ENCODE results near the gene NFAT5. TPM values are rescaled to one million over a fixed set of nuclear protein-coding genes. Genes with fewer than 3 reads are reported as not detected.
A peak's percentile ranks its signal among the peaks of the same experiment; 100 is the strongest.

Gene NFAT5
- total RNA-seq, 1 experiment from 2014 or later, result 6.1 TPM

GRCh38 chr16:69745959-69746358, 180.2 kb downstream of the NFAT5 start:
- in situ Hi-C loops (cut with HindIII; ENCODE audit: low pct_unique_long_range_greater_than_20kb, low sequenced_read_pairs), result no loop called here
- no peak for DNase-seq (ENCODE audit: low read depth)

GRCh38 chr16:69747115-69747514, 181.3 kb downstream of the NFAT5 start:
- in situ Hi-C loops (cut with HindIII; ENCODE audit: low pct_unique_long_range_greater_than_20kb, low sequenced_read_pairs), result no loop called here
- DNase-seq (ENCODE audit: low read depth), result no peak

DNA sequence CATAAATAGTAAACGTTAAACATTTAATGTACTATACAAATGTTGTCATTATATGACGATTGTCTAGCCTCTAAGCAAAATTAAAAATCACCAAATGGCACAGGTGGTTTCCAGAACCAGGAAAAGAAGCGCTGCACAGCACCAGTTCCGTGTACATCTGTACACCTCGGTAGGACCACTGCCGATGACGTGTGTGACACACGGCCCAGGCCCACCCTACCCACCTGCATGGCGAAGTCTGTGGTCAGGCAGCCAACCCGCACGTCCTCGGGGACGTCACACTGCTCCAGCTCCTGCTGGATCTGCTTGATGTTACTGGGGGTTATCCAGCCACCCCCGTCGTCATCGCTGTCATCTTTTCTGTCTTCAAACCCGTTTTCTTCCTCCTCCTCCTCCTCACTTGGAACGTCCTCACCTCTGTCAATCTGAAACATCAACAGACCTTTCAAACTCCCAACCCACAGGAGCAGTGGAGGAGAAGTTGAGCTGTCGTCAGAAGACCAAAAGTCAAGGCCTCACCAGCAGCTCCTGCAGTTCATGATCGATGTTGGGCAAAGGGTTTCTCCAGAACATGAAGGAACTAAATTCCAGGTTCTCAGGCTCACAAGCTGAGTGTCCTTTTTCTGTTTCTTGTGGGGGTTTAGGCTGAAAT, 183.1 kb downstream of the NFAT5 start:
- in situ Hi-C loops (cut with HindIII; ENCODE audit: low pct_unique_long_range_greater_than_20kb, low sequenced_read_pairs), result no loop called here
- no peak for DNase-seq (ENCODE audit: low read depth)

DNA sequence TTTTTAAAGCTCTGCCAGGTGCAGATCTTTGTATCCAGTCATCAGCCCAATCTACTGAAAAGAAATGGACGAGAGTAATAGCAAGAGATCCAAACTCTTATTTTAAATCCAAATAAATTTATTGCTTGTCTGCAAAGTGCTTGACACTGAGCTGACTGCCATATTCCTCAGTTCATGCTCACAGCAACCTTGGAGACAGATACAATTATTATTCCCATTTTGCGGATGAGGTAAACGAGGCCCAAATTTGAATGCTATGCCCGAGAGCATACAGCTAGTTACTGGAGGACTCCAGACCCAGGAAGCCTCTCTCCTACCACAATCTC, 188.3 kb downstream of the NFAT5 start:
- peak; percentile 7 for DNase-seq (ENCODE audit: low read depth)
- in situ Hi-C loops (cut with HindIII; ENCODE audit: low pct_unique_long_range_greater_than_20kb, low sequenced_read_pairs), result no loop called here

Other genes starting within 250 kb of the NFAT5 start
- gene PDF, start 235.4 kb upstream of the NFAT5 start, total RNA-seq (2014; rRNA removed; shearing (Covaris generic); ENCODE audit: low replicate concordance), result 21.5 and 26.7 TPM in 2 replicates
- 56.2 and 68.1 TPM in 2 replicates for gene COG8, start 226.4 kb upstream of the NFAT5 start, total RNA-seq (2014; rRNA removed; shearing (Covaris generic); ENCODE audit: low replicate concordance)
- gene NIP7, start 226.2 kb upstream of the NFAT5 start, total RNA-seq (2014; rRNA removed; shearing (Covaris generic); ENCODE audit: low replicate concordance), result 18.7 and 25.7 TPM in 2 replicates
- 4.1 TPM in 1 of 2 replicates, not detected in the other for gene TMED6, start 214.2 kb upstream of the NFAT5 start, total RNA-seq (2014; rRNA removed; shearing (Covaris generic); ENCODE audit: low replicate concordance)
- 11.4 and 23.7 TPM in 2 replicates for gene TERF2, start 180.0 kb upstream of the NFAT5 start, total RNA-seq (2014; rRNA removed; shearing (Covaris generic); ENCODE audit: low replicate concordance)
- 119 and 138 TPM in 2 replicates for gene CYB5B, start 141.3 kb upstream of the NFAT5 start, total RNA-seq (2014; rRNA removed; shearing (Covaris generic); ENCODE audit: low replicate concordance)
- 3,594 and 3,651 TPM in 2 replicates for gene NQO1, start 160.6 kb downstream of the NFAT5 start, total RNA-seq (2014; rRNA removed; shearing (Covaris generic); ENCODE audit: low replicate concordance)
- 116 and 142 TPM in 2 replicates for gene NOB1, start 189.0 kb downstream of the NFAT5 start, total RNA-seq (2014; rRNA removed; shearing (Covaris generic); ENCODE audit: low replicate concordance)
- 16.8 and 17.5 TPM in 2 replicates for gene WWP2, start 196.4 kb downstream of the NFAT5 start, total RNA-seq (2014; rRNA removed; shearing (Covaris generic); ENCODE audit: low replicate concordance)

Data from Caki2 (cell line).